ENCODE measurements around the gene MICALL1.

- no peak for TF ChIP-seq EZH2 (IDR thresholded peaks at IDR 0.05; ENCODE audit: borderline replicate concordance, low read depth, low read length, severe bottlenecking)
- no peak for TF ChIP-seq CTCF (IDR thresholded peaks at IDR 0.05; ENCODE audit: borderline replicate concordance, extremely low read depth, low read length, poor library complexity, severe bottlenecking)
Observed at GRCh38 chr22:37976547-37976946, 70.5 kb downstream of the MICALL1 start.
